SK-N-SH treated with all-trans-retinoic acid at 6 μM for 48 hours (cell line): Measurements from ENCODE around the gene GUK1.

Source experiments
- ATAC-seq: fragments of 200-7000 bp; cut with Tn5 transposase; 3 replicates; pipeline ENCODE4 v1.9.1; 2020; ENCODE audit warnings: mild to moderate bottlenecking, moderate library complexity
- ARNTL ChIP-seq: fragments of 450-650 bp; formaldehyde crosslinking; IDR thresholded peaks from 2 replicates; pipeline ENCODE4 v1.5.0; 2020; ENCODE audit warnings: low read depth, mild to moderate bottlenecking, moderate library complexity, borderline replicate concordance
- BACH2 ChIP-seq: fragments of 250-450 bp; sonication (Bioruptor Pico); IDR thresholded peaks from 2 replicates; pipeline ENCODE4 v1.9.0; 2021; ENCODE audit warnings: mild to moderate bottlenecking, borderline replicate concordance
- CREB5 ChIP-seq: fragments of 250-450 bp; sonication (Bioruptor Pico); IDR thresholded peaks from 2 replicates; pipeline ENCODE4 v1.5.1; 2020; ENCODE audit warnings: low read depth, mild to moderate bottlenecking, moderate library complexity
- CSDC2 ChIP-seq: fragments of 250-450 bp; sonication (Bioruptor Pico); IDR thresholded peaks from 2 replicates; pipeline ENCODE4 v1.5.0; 2020; ENCODE audit warnings: mild to moderate bottlenecking, moderate library complexity
- ESRRG ChIP-seq: fragments of 250-450 bp; sonication (Bioruptor Pico); IDR thresholded peaks from 2 replicates; pipeline ENCODE4 v1.6.1; 2021; ENCODE audit warnings: mild to moderate bottlenecking
- GLIS3 ChIP-seq: fragments of 250-450 bp; sonication (Bioruptor Pico); IDR thresholded peaks from 2 replicates; pipeline ENCODE4 v1.5.0; 2020; ENCODE audit warnings: mild to moderate bottlenecking, moderate library complexity
- ISL1 ChIP-seq: fragments of 250-450 bp; sonication (Bioruptor Pico); IDR thresholded peaks from 2 replicates; pipeline ENCODE4 v2.1.2; 2022; ENCODE audit warnings: mild to moderate bottlenecking, moderate library complexity
- OSR1 ChIP-seq: fragments of 250-450 bp; sonication (Bioruptor Pico); IDR thresholded peaks from 2 replicates; pipeline ENCODE4 v1.8.0; 2022; ENCODE audit warnings: moderate library complexity, mild to moderate bottlenecking, inconsistent platforms
- PPARA ChIP-seq: fragments of 250-450 bp; sonication (Bioruptor Pico); IDR thresholded peaks from 2 replicates; pipeline ENCODE4 v1.5.0; 2020; ENCODE audit warnings: mild to moderate bottlenecking, borderline replicate concordance
- RARB ChIP-seq: fragments of 250-450 bp; sonication (Bioruptor Pico); IDR thresholded peaks from 2 replicates; pipeline ENCODE4 v1.8.0; 2021; ENCODE audit warnings: mild to moderate bottlenecking, moderate library complexity
- SNAI2 ChIP-seq: fragments of 250-450 bp; sonication (Bioruptor Pico); IDR thresholded peaks from 2 replicates; pipeline ENCODE4 v1.5.0; 2020; ENCODE audit warnings: mild to moderate bottlenecking, moderate library complexity
- TCF4 ChIP-seq: fragments of 250-450 bp; sonication (Bioruptor Pico); IDR thresholded peaks from 2 replicates; pipeline ENCODE4 v1.8.0; 2021; ENCODE audit warnings: mild to moderate bottlenecking, moderate library complexity, borderline replicate concordance
- TOX ChIP-seq: fragments of 250-450 bp; sonication (Bioruptor Pico); IDR thresholded peaks from 2 replicates; pipeline ENCODE4 v1.8.0; 2021; ENCODE audit warnings: mild to moderate bottlenecking, moderate library complexity, borderline replicate concordance
- TSHZ2 ChIP-seq: fragments of 250-450 bp; sonication (Bioruptor Pico); IDR thresholded peaks from 2 replicates; pipeline ENCODE4 v1.5.0; 2020; ENCODE audit warnings: mild to moderate bottlenecking, moderate library complexity
- ZFP3 ChIP-seq: fragments of 250-450 bp; sonication (Bioruptor Pico); IDR thresholded peaks from 2 replicates; pipeline ENCODE4 v1.5.0; 2020; ENCODE audit warnings: mild to moderate bottlenecking, moderate library complexity
- ZFP30 ChIP-seq: fragments of 450-650 bp; formaldehyde crosslinking; IDR thresholded peaks from 2 replicates; pipeline ENCODE4 v1.5.0; 2022; ENCODE audit warnings: mild to moderate bottlenecking, moderate library complexity
- ZNF565 ChIP-seq: fragments of 450-650 bp; formaldehyde crosslinking; conservative IDR thresholded peaks from 2 replicates; pipeline ENCODE4 v1.5.0; 2020; ENCODE audit warnings: low read depth, mild to moderate bottlenecking, moderate library complexity
- ZNF70 ChIP-seq: fragments of 450-650 bp; formaldehyde crosslinking; IDR thresholded peaks from 2 replicates; pipeline ENCODE4 v1.5.0; 2020; ENCODE audit warnings: mild to moderate bottlenecking, moderate library complexity
- ZNF8 ChIP-seq: fragments of 450-650 bp; formaldehyde crosslinking; IDR thresholded peaks from 2 replicates; pipeline ENCODE4 v1.5.0; 2020; ENCODE audit warnings: mild to moderate bottlenecking, moderate library complexity
- TF ChIP-seq, protein P1 (sequence below): fragments of 250-450 bp; sonication (Bioruptor Pico); IDR thresholded peaks from 2 replicates; pipeline ENCODE4 v1.8.0; 2021; ENCODE audit warnings: low read depth, mild to moderate bottlenecking, moderate library complexity, borderline replicate concordance
- TF ChIP-seq, protein P2 (sequence below): fragments of 250-450 bp; sonication (Bioruptor Pico); IDR thresholded peaks from 2 replicates; pipeline ENCODE4 v1.5.1; 2021; ENCODE audit warnings: mild to moderate bottlenecking, moderate library complexity
- TF ChIP-seq, protein P3 (sequence below): fragments of 250-450 bp; sonication (Bioruptor Pico); IDR thresholded peaks from 2 replicates; pipeline ENCODE4 v1.8.0; 2020; ENCODE audit warnings: mild to moderate bottlenecking, moderate library complexity, borderline replicate concordance

GUK1 gene

GRCh38 chr1:228161866-228162265 is 21.8 kb downstream of the GUK1 start:
- ATAC-seq = no peak
- no peak for TF ChIP-seq ZNF8 (CRISPR knock-in tag)

GRCh38 chr1:228162286-228163006 is 22.4 kb downstream of the GUK1 start:
- ATAC-seq = no peak
- TF ChIP-seq PPARA (CRISPR knock-in tag) (no peak), ESRRG (no peak), RARB (CRISPR knock-in tag) (no peak), TOX (CRISPR knock-in tag) (no peak), SNAI2 (CRISPR knock-in tag) (no peak), ZFP3 (no peak), TSHZ2 (no peak), ARNTL (no peak), GLIS3 (CRISPR knock-in tag) (no peak), BACH2 (CRISPR knock-in tag) (no peak), ZNF70 (no peak), TCF4 (CRISPR knock-in tag) (no peak), ZNF8 (CRISPR knock-in tag) (no peak), ZFP30 (CRISPR knock-in tag) (no peak), CSDC2 (CRISPR knock-in tag) (no peak), ZNF565 (CRISPR knock-in tag) (no peak)
- TF ChIP-seq, protein P1, sequence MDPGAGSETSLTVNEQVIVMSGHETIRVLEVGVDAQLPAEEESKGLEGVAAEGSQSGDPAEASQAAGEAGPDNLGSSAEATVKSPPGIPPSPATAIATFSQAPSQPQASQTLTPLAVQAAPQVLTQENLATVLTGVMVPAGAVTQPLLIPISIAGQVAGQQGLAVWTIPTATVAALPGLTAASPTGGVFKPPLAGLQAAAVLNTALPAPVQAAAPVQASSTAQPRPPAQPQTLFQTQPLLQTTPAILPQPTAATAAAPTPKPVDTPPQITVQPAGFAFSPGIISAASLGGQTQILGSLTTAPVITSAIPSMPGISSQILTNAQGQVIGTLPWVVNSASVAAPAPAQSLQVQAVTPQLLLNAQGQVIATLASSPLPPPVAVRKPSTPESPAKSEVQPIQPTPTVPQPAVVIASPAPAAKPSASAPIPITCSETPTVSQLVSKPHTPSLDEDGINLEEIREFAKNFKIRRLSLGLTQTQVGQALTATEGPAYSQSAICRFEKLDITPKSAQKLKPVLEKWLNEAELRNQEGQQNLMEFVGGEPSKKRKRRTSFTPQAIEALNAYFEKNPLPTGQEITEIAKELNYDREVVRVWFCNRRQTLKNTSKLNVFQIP (CRISPR knock-in tag) = no peak
- TF ChIP-seq, protein P2, sequence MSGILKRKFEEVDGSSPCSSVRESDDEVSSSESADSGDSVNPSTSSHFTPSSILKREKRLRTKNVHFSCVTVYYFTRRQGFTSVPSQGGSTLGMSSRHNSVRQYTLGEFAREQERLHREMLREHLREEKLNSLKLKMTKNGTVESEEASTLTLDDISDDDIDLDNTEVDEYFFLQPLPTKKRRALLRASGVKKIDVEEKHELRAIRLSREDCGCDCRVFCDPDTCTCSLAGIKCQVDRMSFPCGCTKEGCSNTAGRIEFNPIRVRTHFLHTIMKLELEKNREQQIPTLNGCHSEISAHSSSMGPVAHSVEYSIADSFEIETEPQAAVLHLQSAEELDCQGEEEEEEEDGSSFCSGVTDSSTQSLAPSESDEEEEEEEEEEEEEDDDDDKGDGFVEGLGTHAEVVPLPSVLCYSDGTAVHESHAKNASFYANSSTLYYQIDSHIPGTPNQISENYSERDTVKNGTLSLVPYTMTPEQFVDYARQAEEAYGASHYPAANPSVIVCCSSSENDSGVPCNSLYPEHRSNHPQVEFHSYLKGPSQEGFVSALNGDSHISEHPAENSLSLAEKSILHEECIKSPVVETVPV (CRISPR knock-in tag) = no peak
- TF ChIP-seq, protein P3, sequence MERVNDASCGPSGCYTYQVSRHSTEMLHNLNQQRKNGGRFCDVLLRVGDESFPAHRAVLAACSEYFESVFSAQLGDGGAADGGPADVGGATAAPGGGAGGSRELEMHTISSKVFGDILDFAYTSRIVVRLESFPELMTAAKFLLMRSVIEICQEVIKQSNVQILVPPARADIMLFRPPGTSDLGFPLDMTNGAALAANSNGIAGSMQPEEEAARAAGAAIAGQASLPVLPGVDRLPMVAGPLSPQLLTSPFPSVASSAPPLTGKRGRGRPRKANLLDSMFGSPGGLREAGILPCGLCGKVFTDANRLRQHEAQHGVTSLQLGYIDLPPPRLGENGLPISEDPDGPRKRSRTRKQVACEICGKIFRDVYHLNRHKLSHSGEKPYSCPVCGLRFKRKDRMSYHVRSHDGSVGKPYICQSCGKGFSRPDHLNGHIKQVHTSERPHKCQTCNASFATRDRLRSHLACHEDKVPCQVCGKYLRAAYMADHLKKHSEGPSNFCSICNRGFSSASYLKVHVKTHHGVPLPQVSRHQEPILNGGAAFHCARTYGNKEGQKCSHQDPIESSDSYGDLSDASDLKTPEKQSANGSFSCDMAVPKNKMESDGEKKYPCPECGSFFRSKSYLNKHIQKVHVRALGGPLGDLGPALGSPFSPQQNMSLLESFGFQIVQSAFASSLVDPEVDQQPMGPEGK = no peak
- TF ChIP-seq, all 23 proteins: peak for 0

GRCh38 chr1:228163007-228163753 is 23.1 kb downstream of the GUK1 start:
- no peak for ATAC-seq
- TF ChIP-seq ZFP3 (no peak), ZNF70 (no peak), CSDC2 (CRISPR knock-in tag) (no peak), PPARA (CRISPR knock-in tag) (no peak), TCF4 (CRISPR knock-in tag) (no peak), ISL1 (no peak), TOX (CRISPR knock-in tag) (no peak), CREB5 (CRISPR knock-in tag) (no peak), ZNF565 (CRISPR knock-in tag) (no peak), ZNF8 (CRISPR knock-in tag) (no peak), SNAI2 (CRISPR knock-in tag) (no peak), OSR1 (no peak), ESRRG (no peak), RARB (CRISPR knock-in tag) (no peak), ARNTL (no peak)
- TF ChIP-seq, protein P1 (CRISPR knock-in tag) = no peak
- TF ChIP-seq, protein P2 (CRISPR knock-in tag) = no peak
